HepG2 (cell line): ENCODE results near the gene CSN3. TPM values are rescaled to one million over a fixed set of nuclear protein-coding genes. Genes with fewer than 3 reads are reported as not detected.

ENCODE experiments used
- BCL6 ChIP-seq: IDR thresholded peaks from 2 replicates; pipeline ENCODE4 v1.6.1; 2016; ENCODE audit warnings: missing genetic modification reagents, missing compliant biosample characterization
- DNMT3B ChIP-seq: conservative IDR thresholded peaks from 2 replicates; pipeline ENCODE4 v1.6.1; 2016; ENCODE audit warnings: missing biosample characterization, control low read depth
- GABPA ChIP-seq, 2 experiments: IDR thresholded peaks; 2 replicates each; pipeline ENCODE4 v1.6.1; 2011 to 2016; ENCODE audit warnings: low read depth in 2 of 2, low read length in 1 of 2, missing biosample characterization in 1 of 2, missing genetic modification characterization in 1 of 2
- KDM3A ChIP-seq: IDR thresholded peaks from 2 replicates; pipeline ENCODE4 v1.6.1; 2018; ENCODE audit warnings: low read depth, missing compliant biosample characterization
- KLF11 ChIP-seq: IDR thresholded peaks from 2 replicates; pipeline ENCODE4 v1.6.1; 2016; ENCODE audit warnings: missing compliant biosample characterization
- MXD1 ChIP-seq: sonication (generic); formaldehyde crosslinking; IDR thresholded peaks from 2 replicates; pipeline ENCODE4 v1.4.0; 2020; ENCODE audit warnings: mild to moderate bottlenecking, missing genetic modification reagents
- PATZ1 ChIP-seq: sonication (generic); formaldehyde crosslinking; IDR thresholded peaks from 2 replicates; pipeline ENCODE4 v1.4.0; 2020; ENCODE audit warnings: missing genetic modification reagents
- SP5 ChIP-seq: IDR thresholded peaks from 2 replicates; pipeline ENCODE4 v1.6.1; 2016; ENCODE audit warnings: low read depth, borderline replicate concordance
- ZBTB33 ChIP-seq: sonication (generic); formaldehyde crosslinking; IDR thresholded peaks from 2 replicates; pipeline ENCODE4 v1.4.0; 2020; ENCODE audit warnings: missing genetic modification reagents
- ZNF260 ChIP-seq: sonication (generic); formaldehyde crosslinking; IDR thresholded peaks from 2 replicates; pipeline ENCODE4 v1.4.0; 2020; ENCODE audit warnings: missing genetic modification reagents, low read depth, mild to moderate bottlenecking, borderline replicate concordance
- ZNF362 ChIP-seq: sonication (generic); formaldehyde crosslinking; IDR thresholded peaks from 2 replicates; pipeline ENCODE4 v1.4.0; 2020; ENCODE audit warnings: missing genetic modification reagents, mild to moderate bottlenecking, borderline replicate concordance
- ZNF790 ChIP-seq: sonication (generic); formaldehyde crosslinking; IDR thresholded peaks from 2 replicates; pipeline ENCODE4 v1.8.0; 2022; ENCODE audit warnings: missing genetic modification reagents, mild to moderate bottlenecking, borderline replicate concordance
- polyA plus RNA-seq, 8 experiments: library from polyadenylated mRNA; depleted of rRNA in 3 of 8; stranded (reverse) in 7 of 8; unstranded in 1 of 8; fragments of >200 nt; fragmentation: Illumina TruSeq in 4 of 8; extraction: Trizol in 4 of 8; gene quantifications; 2 replicates each; pipeline versions ENCODE4 v1.2.1 to v1.2.3, GENCODE V29; 2011 to 2016; ENCODE audit warnings: low read depth in 4 of 8, missing spikeins in 1 of 8, mixed read lengths in 1 of 8; ENCODE audit not compliant: insufficient read depth in 1 of 8
- total RNA-seq, 5 experiments: library from RNA; depleted of rRNA; stranded (reverse); fragments of >200 nt; fragmentation: Illumina TruSeq; extraction: Trizol; gene quantifications; 2 replicates each; pipeline ENCODE4 v1.2.3, GENCODE V29; 2016; ENCODE audit warnings: low read depth in 1 of 5
- TF ChIP-seq, protein P1 (sequence below): sonication (generic); formaldehyde crosslinking; IDR thresholded peaks from 2 replicates; pipeline ENCODE4 v1.8.0; 2022; ENCODE audit warnings: missing genetic modification reagents, mild to moderate bottlenecking, borderline replicate concordance
- TF ChIP-seq, protein P2 (sequence below): sonication (generic); formaldehyde crosslinking; IDR thresholded peaks from 2 replicates; pipeline ENCODE4 v1.4.0; 2020; ENCODE audit warnings: missing genetic modification reagents
- TF ChIP-seq, protein P3 (sequence below): sonication (generic); formaldehyde crosslinking; IDR thresholded peaks from 2 replicates; pipeline ENCODE4 v1.4.0; 2020; ENCODE audit warnings: missing genetic modification reagents

The CSN3 gene
- total and polyA plus RNA-seq, 2 of the 13 experiments (the other 11 are each of a cell fraction or from before 2014, with no cell fraction given) = not detected

DNA sequence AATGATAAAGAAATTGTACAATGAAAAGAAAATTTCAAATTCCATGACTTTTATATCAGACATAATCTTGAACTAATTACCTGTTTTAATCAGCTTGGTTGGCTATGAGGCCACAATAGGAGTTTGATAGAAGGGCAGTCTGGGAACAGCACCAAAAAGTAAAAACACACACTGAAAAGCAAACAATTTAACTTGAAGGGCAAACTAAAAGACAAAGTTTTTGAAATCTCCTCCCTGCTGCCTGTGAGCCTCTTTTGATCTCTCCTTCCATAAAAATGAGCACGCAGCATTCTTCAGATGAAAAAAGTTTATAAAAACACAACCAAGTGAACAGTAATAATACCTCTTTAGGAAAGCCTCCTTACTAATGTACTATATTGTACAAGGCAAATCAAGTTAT is 38.8 kb upstream of the CSN3 start (continued):
- TF ChIP-seq, protein P1, sequence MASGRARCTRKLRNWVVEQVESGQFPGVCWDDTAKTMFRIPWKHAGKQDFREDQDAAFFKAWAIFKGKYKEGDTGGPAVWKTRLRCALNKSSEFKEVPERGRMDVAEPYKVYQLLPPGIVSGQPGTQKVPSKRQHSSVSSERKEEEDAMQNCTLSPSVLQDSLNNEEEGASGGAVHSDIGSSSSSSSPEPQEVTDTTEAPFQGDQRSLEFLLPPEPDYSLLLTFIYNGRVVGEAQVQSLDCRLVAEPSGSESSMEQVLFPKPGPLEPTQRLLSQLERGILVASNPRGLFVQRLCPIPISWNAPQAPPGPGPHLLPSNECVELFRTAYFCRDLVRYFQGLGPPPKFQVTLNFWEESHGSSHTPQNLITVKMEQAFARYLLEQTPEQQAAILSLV (CRISPR knock-in tag) = no peak
- TF ChIP-seq ZNF260 (CRISPR knock-in tag) = no peak
- TF ChIP-seq KLF11 = no peak
- TF ChIP-seq BCL6 = peak; percentile 42; the same call in 1 of the 2 replicates
- TF ChIP-seq, protein P2, sequence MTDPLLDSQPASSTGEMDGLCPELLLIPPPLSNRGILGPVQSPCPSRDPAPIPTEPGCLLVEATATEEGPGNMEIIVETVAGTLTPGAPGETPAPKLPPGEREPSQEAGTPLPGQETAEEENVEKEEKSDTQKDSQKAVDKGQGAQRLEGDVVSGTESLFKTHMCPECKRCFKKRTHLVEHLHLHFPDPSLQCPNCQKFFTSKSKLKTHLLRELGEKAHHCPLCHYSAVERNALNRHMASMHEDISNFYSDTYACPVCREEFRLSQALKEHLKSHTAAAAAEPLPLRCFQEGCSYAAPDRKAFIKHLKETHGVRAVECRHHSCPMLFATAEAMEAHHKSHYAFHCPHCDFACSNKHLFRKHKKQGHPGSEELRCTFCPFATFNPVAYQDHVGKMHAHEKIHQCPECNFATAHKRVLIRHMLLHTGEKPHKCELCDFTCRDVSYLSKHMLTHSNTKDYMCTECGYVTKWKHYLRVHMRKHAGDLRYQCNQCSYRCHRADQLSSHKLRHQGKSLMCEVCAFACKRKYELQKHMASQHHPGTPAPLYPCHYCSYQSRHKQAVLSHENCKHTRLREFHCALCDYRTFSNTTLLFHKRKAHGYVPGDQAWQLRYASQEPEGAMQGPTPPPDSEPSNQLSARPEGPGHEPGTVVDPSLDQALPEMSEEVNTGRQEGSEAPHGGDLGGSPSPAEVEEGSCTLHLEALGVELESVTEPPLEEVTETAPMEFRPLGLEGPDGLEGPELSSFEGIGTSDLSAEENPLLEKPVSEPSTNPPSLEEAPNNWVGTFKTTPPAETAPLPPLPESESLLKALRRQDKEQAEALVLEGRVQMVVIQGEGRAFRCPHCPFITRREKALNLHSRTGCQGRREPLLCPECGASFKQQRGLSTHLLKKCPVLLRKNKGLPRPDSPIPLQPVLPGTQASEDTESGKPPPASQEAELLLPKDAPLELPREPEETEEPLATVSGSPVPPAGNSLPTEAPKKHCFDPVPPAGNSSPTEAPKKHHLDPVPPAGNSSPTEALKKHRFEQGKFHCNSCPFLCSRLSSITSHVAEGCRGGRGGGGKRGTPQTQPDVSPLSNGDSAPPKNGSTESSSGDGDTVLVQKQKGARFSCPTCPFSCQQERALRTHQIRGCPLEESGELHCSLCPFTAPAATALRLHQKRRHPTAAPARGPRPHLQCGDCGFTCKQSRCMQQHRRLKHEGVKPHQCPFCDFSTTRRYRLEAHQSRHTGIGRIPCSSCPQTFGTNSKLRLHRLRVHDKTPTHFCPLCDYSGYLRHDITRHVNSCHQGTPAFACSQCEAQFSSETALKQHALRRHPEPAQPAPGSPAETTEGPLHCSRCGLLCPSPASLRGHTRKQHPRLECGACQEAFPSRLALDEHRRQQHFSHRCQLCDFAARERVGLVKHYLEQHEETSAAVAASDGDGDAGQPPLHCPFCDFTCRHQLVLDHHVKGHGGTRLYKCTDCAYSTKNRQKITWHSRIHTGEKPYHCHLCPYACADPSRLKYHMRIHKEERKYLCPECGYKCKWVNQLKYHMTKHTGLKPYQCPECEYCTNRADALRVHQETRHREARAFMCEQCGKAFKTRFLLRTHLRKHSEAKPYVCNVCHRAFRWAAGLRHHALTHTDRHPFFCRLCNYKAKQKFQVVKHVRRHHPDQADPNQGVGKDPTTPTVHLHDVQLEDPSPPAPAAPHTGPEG (CRISPR knock-in tag) = no peak
- peak; percentile 55; the same call in 1 of the 2 replicates for TF ChIP-seq SP5
- peak; percentile 34; the same call in 1 of the 2 replicates for TF ChIP-seq ZNF362
- no peak for TF ChIP-seq KDM3A
- no peak for TF ChIP-seq PATZ1 (CRISPR knock-in tag)
- TF ChIP-seq MXD1 (CRISPR knock-in tag) = no peak
- no peak for TF ChIP-seq GABPA (IDR thresholded peaks at IDR 0.05; ENCODE audit: low read depth, low read length)
- TF ChIP-seq GABPA (CRISPR knock-in tag; IDR thresholded peaks at IDR 0.05; ENCODE audit: low read depth) = no peak
- no peak for TF ChIP-seq ZBTB33 (CRISPR knock-in tag)
- TF ChIP-seq, protein P3, sequence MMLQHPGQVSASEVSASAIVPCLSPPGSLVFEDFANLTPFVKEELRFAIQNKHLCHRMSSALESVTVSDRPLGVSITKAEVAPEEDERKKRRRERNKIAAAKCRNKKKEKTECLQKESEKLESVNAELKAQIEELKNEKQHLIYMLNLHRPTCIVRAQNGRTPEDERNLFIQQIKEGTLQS (CRISPR knock-in tag) = no peak
- TF ChIP-seq ZNF790 = no peak
- no peak for TF ChIP-seq DNMT3B
